ENCODE data around the gene AZIN2.
"Not testable (repeated sequence)": the region's sequence is repeated elsewhere in the genome, so short reads cannot be mapped to it uniquely, and the experiment has no call there.

DNA sequence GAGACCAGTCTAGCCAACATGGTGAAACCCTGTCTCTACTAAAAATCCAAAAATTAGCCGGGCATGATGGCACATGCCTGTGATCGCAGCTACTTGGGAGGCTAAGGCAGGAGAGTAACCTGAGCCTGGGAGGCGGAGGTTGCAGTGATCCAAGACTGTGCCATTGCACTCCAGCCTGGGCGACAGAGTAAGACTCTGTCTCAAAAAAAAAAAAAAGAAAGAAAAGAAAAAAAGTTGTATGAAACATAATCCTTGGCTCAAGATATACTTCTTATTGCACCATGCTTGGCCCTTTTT is 19.1 kb downstream of the AZIN2 start:
- TF ChIP-seq POLR2A (IDR thresholded peaks at IDR 0.05; ENCODE audit: low read depth); CTCF (IDR thresholded peaks at IDR 0.05); POLR2AphosphoS5 (IDR thresholded peaks at IDR 0.05): not testable (repeated sequence)

All from esophagus muscularis mucosa (tissue), 3 donors.